Mucosa of stomach (tissue), 1 donor: Measurements from ENCODE around the gene PBX3.

Experiments used
- H3K27me3 ChIP-seq: one replicate; pipeline ENCODE4 v1.7.0; 2013; ENCODE audit warnings: mild to moderate bottlenecking, low read length; ENCODE audit not compliant: control insufficient read depth, insufficient read depth
- H3K36me3 ChIP-seq: one replicate; pipeline ENCODE4 v1.7.0; 2013; ENCODE audit warnings: low read length; ENCODE audit not compliant: control insufficient read depth, insufficient read depth
- H3K4me1 ChIP-seq: one replicate; pipeline ENCODE4 v1.7.0; 2013; ENCODE audit warnings: mild to moderate bottlenecking, low read length; ENCODE audit not compliant: control insufficient read depth, insufficient read depth
- H3K4me3 ChIP-seq: one replicate; pipeline ENCODE4 v1.7.0; 2013; ENCODE audit warnings: low read length
- H3K9ac ChIP-seq: one replicate; pipeline ENCODE4 v1.7.0; 2013; ENCODE audit warnings: mild to moderate bottlenecking, low read length, moderate library complexity
- H3K9me3 ChIP-seq: one replicate; pipeline ENCODE4 v1.7.0; 2013; ENCODE audit warnings: mild to moderate bottlenecking, low read length, moderate library complexity; ENCODE audit not compliant: control insufficient read depth
- donor health status: Pancreatic carcinoma.

The PBX3 gene

DNA sequence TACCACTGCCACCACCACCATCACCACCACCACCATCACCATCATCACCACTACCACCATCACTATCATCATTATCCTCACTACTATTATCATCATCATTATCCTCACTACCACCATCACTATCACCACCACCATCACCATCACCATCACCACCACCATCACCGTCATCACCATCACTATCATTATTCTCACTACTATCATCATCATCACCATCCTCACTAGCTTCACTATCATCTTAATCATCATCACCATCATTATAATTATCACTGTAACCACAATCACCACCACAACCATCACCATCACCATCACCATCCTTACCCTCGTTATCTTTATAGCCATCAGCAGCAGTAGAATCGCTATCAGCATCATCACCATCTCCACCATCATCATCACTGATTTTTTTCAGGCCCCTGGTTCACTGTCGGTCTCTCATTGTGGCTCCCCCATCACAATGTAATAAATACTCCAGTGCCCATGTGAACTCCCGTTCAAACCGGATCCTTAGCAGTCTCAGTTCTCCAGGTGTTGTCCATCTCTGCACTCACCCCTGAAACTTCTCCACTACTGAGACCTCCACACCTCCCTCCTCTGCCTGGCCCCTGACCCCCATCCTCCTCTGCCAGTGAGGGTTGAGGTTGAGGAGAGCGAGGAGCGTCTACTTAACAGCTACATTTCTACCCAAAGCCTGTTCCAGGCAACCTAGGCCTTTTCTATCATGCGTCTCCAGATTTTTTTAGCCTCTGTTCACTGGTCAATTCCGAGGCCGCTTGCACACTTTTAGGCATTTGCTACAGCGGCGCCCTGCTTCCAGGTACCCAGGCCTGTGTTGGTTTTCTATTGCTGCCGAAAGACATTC, 238.2 kb downstream of the PBX3 start:
- Histone ChIP-seq H3K27me3 (peaks cover 5% of the 10 kb centered on the region), H3K9me3 (no peaks in the 10 kb centered on the region), H3K4me1 (no peaks in the 10 kb centered on the region), H3K36me3 (no peaks in the 10 kb centered on the region), H3K4me3 (no peak overlapping the region), H3K9ac (no peak overlapping the region)

DNA sequence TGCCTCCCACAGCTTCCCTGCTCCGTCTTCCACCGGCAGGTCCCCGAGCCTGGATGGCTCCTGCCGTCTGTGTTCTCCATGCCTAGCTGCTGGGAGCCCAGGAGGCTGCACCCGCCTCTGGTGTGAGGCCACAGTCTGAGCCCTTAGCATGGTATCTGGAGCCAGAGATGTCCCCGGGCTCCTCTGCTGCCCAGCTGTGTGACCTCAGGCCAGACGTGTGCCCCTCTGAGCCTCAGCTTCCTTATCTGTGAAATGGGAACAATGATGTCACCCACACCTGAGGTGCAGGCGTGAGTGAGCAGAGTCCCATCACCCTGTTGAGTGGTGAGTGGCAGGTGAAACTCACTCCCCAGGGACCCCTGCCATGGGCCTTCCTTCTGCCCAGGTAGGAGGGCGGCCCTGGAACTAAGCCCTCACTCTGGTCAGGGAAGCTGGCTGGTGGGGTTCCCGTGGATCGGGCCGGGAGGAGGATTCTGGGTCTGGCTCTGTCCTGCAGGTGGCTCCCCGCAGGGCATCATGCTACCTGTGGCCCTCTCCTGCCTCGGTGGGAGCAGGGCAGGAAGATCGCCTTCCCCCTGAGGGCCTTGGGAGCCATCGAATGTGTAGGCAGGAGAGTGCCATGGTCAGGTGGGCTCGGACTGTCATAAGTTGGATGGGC, 239.0 kb downstream of the PBX3 start:
- no peaks in the 10 kb centered on the region for H3K9me3 ChIP-seq
- H3K4me3 ChIP-seq: no peak overlapping the region
- H3K9ac ChIP-seq: no peak overlapping the region
- peaks cover 5% of the 10 kb centered on the region for H3K27me3 ChIP-seq
- H3K36me3 ChIP-seq: no peaks in the 10 kb centered on the region
- no peaks in the 10 kb centered on the region for H3K4me1 ChIP-seq

DNA sequence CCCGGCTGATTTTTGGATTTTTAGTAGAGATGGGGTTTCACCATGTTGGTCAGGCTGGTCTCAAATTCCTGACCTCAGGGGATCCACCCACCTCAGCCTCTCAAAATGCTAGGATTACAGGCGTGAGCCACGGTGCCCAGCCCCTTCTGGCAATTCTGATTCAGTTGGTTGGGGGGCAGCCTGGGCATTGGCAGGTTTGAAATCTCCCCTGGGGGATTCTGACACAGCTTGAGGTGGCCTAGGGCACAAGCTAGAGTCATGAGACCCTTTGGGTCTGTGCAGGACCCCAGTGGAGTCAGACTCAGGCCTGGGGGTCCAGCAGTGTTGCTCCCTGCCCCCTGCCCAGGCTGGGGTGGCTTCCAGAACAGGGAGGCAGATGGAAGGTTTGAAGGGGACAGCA, 239.8 kb downstream of the PBX3 start:
- Histone ChIP-seq H3K4me3 (no peak overlapping the region), H3K9me3 (no peaks in the 10 kb centered on the region), H3K36me3 (no peaks in the 10 kb centered on the region), H3K27me3 (peaks cover 5% of the 10 kb centered on the region), H3K9ac (no peak overlapping the region), H3K4me1 (no peaks in the 10 kb centered on the region)

DNA sequence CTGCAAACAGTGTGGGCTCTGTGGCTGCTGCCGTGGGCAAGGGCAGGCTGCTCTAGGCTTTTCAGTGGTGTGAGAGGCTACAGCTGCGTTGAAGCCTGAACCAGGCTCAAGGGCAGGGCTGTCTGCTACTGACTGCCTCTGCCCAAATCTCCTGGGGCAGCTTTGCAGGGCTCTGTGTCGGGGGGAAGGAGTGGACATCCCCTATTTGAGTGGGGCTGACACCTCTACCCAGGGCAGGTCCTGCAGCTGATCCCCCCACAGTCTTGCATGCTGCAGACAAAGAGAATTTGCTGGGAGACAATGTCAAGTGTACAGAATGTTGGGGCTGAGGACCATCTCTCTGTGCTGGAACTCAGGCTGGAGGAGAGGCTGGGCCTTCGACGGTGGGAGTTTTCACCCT, 240.2 kb downstream of the PBX3 start:
- Histone ChIP-seq H3K4me1 (no peaks in the 10 kb centered on the region), H3K4me3 (no peak overlapping the region), H3K27me3 (peaks cover 5% of the 10 kb centered on the region), H3K36me3 (no peaks in the 10 kb centered on the region), H3K9me3 (no peaks in the 10 kb centered on the region), H3K9ac (no peak overlapping the region)

DNA sequence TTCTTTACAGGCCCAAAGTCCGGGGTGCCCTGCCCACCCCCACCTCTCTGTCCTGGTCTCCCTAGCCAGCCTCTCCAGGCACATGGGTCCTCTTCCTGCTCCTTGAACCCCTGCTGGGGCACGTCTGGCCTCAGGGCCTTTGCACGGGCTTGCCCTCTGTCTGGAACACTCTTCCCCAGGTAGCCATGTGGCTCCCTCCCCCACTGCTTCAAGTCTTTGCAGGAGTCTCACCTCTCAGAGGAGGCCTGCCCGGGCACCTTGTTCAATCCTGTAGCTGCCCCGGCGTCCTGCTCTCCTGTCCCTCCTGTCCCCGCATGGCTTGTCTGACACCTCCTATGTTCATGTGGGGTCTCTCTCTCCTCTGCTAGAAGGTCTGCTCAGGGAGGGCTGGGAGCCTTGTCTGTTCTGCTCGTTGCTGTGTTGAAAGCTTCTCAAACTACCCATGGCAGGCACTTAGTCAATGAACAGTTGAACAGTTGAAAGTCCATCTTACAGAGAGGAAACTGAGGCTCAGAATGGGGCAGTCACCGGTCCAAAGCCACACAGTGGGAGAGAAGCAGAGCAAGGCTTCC, 241.4 kb downstream of the PBX3 start:
- no peak overlapping the region for H3K9ac ChIP-seq
- no peaks in the 10 kb centered on the region for H3K27me3 ChIP-seq
- H3K36me3 ChIP-seq: no peaks in the 10 kb centered on the region
- H3K9me3 ChIP-seq: no peaks in the 10 kb centered on the region
- no peaks in the 10 kb centered on the region for H3K4me1 ChIP-seq
- no peak overlapping the region for H3K4me3 ChIP-seq

DNA sequence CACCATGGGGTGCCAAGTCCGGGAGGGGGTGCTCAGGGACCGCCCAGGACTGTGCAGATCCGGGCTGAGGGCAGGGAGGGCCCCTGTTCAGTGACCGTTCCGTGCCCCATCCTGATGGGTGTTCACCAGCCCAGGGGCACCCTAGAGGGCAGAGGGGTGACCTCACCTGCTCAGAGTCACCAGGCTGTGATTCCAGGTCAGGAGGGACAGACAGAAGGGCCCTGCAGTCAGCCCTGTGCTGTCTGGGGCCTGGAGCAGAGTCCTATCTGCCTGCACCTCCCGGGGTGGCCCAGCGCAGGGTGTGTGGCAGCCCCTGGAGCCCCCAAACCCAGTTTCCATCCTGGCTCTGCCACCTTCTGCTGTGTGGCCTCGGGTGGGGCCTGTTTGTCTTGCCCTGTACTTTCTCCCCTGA, 241.9 kb downstream of the PBX3 start:
- no peaks in the 10 kb centered on the region for H3K4me1 ChIP-seq
- no peaks in the 10 kb centered on the region for H3K36me3 ChIP-seq
- no peaks in the 10 kb centered on the region for H3K27me3 ChIP-seq
- no peaks in the 10 kb centered on the region for H3K9me3 ChIP-seq
- no peak overlapping the region for H3K9ac ChIP-seq
- no peak overlapping the region for H3K4me3 ChIP-seq

DNA sequence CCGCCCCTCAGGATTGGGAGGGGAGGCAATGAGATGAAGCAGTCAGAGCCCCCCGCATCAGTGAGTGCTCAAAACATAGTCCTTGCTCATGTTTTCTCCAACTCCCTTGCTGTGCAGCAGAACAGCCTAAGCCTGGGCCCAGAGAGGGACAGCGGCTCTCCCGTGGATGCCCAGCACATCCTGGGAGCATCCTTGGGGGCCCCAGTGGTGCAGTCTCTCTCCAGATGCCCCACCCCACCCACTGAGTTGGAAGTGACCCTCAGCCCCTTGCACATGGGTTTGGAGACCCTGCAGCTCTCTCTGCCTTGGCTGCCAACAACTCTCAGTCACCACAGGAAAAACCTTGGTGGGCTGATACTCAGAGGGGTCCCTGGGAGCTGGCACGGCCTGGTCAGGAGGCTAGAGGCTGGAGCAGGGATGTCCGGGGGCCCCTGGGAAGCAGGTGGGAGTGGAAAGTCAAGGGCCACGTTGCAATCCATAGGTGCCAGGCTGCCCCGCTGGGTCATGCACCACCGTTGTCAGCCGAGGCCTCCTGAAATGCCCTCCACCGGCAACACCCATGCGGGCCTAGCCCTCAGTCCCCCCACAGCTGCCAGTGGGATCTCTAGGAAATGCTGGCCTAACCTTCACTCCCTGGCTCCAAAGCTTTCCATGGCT, 242.5 kb downstream of the PBX3 start:
- H3K4me1 ChIP-seq: no peaks in the 10 kb centered on the region
- no peak overlapping the region for H3K9ac ChIP-seq
- no peaks in the 10 kb centered on the region for H3K27me3 ChIP-seq
- H3K4me3 ChIP-seq: no peak overlapping the region
- no peaks in the 10 kb centered on the region for H3K36me3 ChIP-seq
- no peaks in the 10 kb centered on the region for H3K9me3 ChIP-seq

DNA sequence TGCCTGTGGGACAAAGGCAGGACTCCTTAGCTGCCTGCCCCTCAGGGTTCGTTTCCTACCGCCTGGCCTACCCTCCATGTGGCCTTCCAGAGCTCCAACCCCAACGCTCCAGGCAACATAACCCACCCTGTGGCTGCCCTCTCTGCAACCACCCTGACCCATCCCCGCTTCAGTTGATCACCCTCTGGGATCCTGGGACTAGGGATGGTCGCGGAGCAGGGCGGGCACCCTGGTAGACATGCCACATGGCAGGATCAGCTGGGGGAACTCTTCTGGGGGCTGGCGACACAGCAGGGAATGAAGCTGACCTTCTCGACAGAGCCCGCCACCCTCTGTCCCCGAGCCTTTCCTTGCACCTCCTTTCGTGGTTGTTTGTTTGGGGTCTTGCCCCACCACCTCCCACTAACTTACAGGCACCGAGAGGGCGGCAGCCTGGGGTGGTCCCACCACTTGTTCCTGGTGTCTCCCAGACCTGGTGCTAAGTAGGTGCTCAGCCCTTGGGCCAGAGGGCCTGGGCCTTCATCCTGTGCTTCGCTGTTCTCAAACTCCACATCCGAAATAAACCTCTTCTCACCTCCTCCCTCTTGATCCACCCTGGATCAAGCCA, 243.1 kb downstream of the PBX3 start:
- H3K4me1 ChIP-seq: no peaks in the 10 kb centered on the region
- H3K4me3 ChIP-seq: no peak overlapping the region
- H3K36me3 ChIP-seq: no peaks in the 10 kb centered on the region

DNA sequence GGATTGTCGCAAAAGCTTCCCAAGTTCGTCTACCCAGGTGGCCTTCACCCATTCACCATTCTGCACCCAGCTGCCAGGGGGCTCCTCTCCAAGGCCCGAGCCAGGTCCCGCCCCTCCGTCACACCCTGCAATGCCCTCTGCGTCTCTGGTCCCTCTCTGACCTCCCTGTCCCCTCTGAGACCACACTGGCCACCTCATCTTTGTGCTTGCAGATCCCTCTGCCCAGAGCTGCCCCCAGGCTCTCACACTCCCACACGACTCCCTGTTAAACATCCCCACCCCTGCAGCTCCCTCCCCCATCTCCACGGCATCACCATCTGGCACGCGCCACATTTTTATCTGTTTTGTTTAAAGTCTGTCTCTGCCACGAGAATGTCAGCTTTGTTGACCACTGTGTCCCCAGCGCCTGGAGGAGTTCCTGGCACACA, 243.6 kb downstream of the PBX3 start:
- peaks cover 3% of the 10 kb centered on the region for H3K27me3 ChIP-seq
- H3K36me3 ChIP-seq: no peaks in the 10 kb centered on the region
- H3K9ac ChIP-seq: no peak overlapping the region
- no peak overlapping the region for H3K4me3 ChIP-seq
- no peaks in the 10 kb centered on the region for H3K4me1 ChIP-seq
- no peaks in the 10 kb centered on the region for H3K9me3 ChIP-seq

More for the DNA sequence above, 243.1 kb downstream of the PBX3 start:
- Histone ChIP-seq H3K9ac (no peak overlapping the region), H3K9me3 (no peaks in the 10 kb centered on the region), H3K27me3 (no peaks in the 10 kb centered on the region)

DNA sequence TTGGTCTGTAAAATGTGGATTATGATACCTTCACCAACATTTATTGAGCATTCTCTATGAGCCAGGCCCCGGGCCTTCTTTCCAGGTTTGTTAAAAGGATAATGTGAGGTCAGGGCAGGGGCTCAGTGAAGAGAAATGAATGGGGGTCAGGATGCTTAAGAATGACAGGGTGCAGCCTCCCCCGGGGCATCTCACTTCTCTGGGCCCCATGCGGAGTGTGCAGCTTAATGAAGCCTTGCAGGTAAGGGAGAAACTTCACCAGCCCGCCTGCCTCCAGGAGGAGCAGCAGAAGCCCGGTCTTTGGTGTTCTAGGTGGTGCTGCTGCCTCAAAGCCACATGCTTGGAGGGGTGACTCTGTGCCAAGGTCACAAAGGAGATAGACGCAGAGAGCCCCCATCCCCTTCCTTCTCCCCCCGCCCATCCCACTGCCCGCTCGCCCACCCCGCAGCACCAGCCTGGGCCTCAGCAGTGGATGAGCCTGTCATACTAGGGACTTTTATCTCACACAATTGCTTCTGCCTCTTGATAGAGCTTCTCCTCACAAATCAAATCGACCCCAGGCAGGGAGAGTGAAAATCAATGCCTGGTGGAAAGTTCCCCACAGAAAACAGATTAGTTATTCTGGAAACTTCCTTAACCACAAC, 244.8 kb downstream of the PBX3 start:
- Histone ChIP-seq H3K4me1 (no peaks in the 10 kb centered on the region), H3K36me3 (no peaks in the 10 kb centered on the region), H3K9ac (no peak overlapping the region), H3K4me3 (no peak overlapping the region), H3K27me3 (peaks cover 5% of the 10 kb centered on the region), H3K9me3 (no peaks in the 10 kb centered on the region)

DNA sequence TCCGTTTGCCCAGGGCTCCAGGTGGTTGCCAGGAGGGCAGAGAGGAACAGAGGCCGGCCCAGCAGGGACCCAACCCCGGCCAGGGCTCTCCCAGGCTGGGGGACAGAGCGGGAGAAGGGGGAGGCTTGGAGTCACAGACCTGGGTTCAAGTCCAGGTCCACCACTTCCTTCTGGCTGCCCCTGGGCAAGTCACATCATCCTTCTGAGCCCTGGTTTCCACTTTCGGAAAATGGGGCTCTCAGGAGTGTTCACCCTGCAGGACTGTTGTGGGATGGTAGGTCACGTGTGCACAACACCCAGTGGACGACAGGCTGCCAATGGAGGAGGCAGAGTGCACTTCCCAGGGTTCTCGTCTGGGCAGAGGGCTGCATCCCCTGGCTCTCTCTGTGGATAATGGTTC, 245.4 kb downstream of the PBX3 start:
- no peak overlapping the region for H3K4me3 ChIP-seq
- H3K9me3 ChIP-seq: no peaks in the 10 kb centered on the region
- no peaks in the 10 kb centered on the region for H3K4me1 ChIP-seq
- no peak overlapping the region for H3K9ac ChIP-seq
- peaks cover 5% of the 10 kb centered on the region for H3K27me3 ChIP-seq
- H3K36me3 ChIP-seq: no peaks in the 10 kb centered on the region
